ENCODE data around the gene PCNA.

DNA sequence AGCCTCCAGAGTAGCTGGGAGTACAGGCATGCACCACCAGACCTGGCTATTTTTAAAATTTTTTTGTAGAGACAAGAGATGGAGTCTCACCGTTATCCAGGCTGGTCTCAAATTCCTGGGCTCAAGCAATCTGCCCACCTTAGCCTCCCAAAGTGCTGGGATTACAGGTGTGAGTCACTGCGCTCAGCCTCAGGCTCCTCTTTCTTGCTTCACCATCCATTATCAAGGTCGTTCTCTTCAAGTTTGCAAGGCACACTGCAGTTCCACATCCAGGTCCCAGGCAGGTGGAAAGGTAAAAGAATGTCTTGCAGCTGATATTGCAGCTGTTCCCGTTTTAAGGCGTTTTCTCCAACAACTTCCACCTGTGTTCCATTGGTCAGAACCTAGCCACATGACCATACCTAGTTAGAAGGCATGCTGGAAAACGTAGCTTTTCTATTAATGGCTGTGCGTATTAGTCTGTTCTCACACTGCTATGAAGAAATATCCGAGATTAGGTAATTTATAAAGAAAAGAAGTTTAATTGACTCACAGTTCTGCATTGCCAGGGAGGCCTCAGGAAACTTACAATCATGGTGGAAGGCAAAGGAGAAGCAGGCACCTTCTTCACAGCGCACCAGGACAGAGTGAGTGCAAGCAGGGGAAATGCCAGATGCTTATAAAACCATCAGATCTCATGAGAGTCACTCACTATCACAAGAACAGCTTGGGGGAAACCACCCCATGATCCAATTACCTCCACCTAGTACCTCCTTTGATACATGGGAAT, 51.7 kb downstream of the PCNA start:
- TF ChIP-seq POLR2A (IDR thresholded peaks at IDR 0.05), result no peak
- TF ChIP-seq, protein P1, sequence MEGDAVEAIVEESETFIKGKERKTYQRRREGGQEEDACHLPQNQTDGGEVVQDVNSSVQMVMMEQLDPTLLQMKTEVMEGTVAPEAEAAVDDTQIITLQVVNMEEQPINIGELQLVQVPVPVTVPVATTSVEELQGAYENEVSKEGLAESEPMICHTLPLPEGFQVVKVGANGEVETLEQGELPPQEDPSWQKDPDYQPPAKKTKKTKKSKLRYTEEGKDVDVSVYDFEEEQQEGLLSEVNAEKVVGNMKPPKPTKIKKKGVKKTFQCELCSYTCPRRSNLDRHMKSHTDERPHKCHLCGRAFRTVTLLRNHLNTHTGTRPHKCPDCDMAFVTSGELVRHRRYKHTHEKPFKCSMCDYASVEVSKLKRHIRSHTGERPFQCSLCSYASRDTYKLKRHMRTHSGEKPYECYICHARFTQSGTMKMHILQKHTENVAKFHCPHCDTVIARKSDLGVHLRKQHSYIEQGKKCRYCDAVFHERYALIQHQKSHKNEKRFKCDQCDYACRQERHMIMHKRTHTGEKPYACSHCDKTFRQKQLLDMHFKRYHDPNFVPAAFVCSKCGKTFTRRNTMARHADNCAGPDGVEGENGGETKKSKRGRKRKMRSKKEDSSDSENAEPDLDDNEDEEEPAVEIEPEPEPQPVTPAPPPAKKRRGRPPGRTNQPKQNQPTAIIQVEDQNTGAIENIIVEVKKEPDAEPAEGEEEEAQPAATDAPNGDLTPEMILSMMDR (IDR thresholded peaks at IDR 0.05), result no peak

Measured in esophagus squamous epithelium (tissue), 4 donors.